Tongue (tissue), 2 donors: ENCODE results near the gene CIBAR2. TPM values are rescaled to one million over a fixed set of nuclear protein-coding genes. Genes with fewer than 3 reads are reported as not detected.

ENCODE experiments used
- DNase-seq: peaks from one replicate; pipeline ENCODE4 v3.0.0-alpha.2; 2015
- total RNA-seq: library from RNA; depleted of rRNA; stranded (reverse); fragments of >200 nt; gene quantifications from one replicate; pipeline ENCODE4 v1.2.3, GENCODE V29; 2014

CIBAR2 gene
- total RNA-seq, 1 donor from 2014 or later: not detected

DNA sequence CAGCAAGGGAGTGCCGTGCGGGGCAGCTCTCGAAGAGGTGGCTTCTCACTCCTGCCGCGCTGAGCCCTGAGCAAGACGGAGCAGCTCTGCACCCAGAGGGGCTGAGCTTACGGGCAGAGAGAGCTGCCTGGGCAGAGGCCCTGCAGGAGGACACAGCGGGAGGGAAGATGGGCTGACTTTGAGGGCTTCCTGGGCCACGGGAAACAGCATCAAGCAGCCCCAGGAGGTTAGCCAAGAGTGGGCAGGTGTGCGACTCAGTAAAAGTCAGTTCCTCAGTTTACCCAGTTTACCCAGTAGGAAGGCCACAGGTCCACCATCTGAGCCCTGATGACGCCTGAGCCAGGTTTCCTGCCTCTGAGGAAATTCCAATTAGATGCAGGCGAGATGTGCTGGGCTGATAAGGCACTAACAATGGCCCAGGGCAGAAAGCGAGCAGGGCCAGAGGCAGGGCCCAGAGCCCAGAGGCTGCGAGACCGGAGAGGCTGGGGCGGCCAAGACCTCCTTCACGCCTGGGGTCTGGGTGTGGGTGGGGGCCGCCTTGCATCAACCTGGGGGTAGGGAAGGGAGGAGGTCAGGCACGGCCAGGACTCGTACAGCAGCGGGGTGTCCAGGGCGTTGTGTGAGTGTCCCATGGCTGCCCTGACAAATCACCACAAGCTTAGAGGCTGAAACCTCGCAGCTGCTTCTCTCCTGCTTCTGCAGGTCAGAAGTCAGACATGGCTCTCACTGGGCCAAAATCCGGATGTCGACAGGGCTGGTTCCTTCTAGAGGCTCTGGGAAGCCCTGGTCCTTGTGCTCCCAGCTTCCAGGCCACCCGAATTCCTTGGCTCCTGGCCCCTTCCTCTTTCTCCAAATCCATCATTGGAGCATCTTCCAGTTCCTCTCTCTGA, 32.0 kb upstream of the CIBAR2 start:
- DNase-seq: no peak

DNA sequence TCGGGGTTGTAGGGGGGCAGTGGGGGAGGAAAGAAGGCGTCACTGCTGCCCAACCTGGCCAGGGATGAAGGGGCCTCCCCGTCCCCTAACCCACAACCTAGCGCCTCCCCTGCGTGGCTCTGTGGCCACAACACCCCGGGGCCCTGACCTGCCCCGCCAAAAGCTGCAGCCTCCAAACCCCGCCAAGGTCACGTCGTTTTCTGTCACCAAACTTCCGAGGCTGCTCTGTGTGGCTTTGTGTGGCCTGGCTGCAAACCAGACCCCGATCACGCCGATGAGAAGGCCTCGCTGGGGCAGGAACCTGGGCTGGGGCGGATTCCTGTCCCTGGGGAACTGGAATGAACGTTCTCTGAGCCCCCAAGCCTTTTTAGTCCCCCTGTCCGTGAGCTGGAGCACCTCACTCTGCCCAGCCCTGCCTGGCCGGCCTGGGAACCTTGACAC, 30.5 kb upstream of the CIBAR2 start:
- no peak for DNase-seq

DNA sequence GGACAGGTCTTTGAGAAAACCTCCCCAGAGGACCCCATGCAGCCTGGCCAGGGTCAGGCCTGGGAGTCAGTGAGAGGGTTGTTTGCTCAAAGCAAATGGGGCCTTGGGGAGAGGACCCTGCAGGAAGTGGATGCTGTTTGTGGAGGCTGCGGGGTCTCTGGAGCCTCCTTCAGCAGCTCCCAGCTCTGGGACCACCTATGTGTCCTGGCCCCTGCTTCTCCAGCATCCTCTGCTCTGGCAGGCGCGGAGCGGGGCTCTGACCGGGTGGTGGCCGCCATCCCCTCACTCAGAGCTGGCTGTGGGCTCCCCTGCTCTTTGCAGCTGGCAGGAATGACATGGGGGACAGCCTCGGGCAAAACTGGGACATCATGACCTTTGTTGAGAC, 29.8 kb upstream of the CIBAR2 start:
- no peak for DNase-seq

DNA sequence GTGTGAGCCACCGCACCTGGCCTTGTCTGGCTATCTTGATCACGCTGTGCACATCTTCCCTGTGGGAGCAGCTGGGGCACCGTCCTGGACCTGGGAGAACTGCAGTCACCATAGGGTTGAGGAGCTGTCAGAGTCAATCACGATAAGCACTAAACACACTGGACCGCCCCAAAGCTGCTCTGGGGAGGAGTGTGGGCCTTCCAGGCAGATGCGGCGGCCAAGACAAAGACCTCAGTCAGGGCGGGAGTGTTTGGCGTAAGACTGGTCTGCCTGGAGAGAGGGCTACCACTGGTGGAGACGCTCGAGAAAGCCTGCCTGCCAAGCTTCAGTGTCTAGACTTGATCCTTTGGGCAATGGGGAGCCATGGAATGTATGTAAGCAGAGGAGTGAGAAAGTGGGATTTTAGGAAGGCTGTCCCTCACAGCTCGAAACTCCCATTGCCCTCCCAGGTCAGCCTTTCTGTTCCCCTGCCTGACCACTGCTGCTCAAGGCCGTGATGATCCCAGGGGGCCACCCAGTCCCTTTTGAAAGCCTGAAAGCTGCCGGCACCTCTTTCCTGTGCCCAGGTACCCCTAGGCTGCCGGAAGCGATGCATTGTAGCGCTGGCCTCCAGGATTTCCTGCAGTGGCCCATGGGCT, 29.3 kb upstream of the CIBAR2 start:
- no peak for DNase-seq

DNA sequence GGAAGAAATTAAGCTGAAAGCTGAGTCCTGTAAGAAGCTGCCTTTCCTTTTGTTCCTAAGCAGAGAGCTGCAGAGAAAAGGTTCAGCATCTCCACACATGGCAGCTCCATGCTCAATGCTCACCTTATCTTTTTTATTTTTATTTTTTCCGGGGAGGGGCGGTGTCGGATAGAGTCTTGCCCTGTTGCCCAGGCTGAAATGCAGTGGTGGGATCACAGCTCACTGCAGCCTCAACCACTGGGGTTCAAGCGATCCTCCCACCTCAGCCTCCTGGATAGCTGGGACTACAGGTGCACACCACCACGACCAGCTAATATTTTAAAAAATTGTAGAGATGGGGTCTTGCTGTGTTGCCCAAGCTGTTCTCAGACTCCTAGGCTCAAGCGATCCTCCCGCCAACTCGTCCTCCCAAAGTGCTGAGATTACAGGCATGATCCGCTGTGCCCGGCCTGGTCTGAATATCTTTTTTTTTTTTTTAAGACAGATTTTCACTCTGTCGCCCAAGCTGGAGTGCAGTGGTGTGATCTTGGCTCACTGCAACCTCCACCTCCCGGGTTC, 28.3 kb upstream of the CIBAR2 start:
- no peak for DNase-seq

DNA sequence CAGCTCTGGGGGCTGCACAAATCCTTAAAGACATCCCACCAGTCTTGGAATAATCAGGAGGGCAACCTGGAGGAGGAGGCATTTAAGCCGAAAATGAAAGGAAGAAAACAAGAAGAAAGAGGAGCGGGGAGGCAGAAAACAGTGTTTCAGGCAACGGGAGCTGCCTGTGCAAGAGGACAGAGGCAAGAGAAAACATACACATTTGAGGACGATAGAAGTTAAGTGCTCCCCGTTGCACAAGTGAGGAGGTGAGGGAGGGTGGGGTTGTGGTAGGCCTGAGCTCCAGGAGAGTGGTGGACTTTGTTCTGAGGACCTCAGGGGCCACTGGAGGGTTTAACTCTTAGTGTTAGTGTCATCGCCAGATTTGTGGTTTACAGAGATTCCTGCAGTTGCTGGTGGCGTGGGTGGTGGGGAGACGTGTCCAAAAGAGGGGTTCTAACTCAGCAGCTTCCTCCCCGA, 27.6 kb upstream of the CIBAR2 start:
- DNase-seq: no peak

DNA sequence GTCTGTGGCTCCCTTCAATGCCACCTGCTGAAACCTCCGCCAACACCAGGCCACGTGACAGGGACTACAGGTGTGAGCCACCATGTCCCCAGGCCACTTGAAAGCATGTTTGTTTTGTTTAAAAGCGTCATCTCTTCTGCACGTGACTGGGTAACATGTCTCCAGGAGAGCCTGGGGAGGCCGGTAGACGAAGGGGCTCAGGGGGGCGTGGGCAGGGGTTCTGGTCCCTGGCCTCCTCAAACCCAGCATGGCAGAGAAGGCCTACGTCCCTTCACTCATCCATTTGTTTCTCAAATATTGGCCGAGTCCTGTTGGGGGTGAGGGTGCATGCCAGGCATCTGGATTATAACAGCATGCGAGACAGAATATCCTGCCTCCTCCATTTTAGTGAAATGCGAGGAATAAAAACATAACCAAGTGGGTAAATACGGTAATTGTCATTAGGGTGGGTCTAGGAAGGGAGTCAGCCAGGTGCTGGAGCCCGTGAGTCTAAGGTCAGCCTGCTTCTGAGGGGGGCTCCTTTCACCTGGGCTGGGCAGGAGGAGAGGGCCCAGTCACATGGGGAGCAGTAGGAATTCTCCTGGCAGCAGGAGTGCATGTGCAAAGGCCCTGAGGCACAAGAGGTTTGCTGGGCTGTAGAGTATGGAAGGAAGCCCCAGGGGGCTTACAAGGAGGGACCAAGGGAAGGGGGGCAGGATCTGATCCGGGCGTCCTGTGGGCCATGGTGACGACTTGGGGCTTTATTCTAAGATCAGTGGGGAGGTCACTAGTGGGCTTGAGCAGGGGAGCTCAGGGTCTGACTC, 26.8 kb upstream of the CIBAR2 start:
- DNase-seq: no peak

DNA sequence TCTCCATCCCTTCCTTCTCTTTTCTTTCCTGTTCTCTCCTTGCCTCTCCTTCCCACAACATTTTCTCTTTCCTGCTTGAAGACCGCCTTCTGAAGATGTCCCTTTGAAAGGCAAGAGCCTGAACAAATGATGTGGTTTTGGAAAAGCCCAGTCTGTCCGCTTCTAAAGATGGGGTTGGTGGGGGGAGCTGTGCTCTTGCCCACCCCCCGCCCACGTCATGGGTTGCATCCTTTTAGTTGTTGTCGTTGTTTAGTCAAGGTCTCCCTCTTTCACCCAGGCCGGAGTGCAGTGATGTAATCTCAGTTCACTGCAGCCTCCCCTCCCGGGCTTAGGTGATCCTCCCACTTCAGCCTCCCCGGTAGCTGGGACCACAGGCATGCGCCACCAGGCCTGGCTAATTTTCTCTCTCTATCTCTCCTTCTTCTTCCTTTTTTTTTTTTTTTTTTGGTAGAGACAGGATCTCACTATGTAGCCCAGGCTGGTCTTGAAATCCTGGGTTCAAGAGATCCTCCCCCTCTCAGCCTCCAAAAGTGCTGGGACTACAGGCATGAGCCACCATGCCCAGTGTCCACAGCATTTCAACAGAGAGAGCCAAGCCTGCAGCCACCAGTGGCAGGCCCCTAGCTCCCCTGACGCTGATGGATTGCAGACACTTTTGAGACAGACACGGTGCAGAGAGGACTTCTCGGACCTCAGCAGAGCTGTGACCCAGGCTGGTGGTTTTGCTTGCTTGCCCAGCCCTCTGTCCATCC, 26.0 kb upstream of the CIBAR2 start:
- no peak for DNase-seq

DNA sequence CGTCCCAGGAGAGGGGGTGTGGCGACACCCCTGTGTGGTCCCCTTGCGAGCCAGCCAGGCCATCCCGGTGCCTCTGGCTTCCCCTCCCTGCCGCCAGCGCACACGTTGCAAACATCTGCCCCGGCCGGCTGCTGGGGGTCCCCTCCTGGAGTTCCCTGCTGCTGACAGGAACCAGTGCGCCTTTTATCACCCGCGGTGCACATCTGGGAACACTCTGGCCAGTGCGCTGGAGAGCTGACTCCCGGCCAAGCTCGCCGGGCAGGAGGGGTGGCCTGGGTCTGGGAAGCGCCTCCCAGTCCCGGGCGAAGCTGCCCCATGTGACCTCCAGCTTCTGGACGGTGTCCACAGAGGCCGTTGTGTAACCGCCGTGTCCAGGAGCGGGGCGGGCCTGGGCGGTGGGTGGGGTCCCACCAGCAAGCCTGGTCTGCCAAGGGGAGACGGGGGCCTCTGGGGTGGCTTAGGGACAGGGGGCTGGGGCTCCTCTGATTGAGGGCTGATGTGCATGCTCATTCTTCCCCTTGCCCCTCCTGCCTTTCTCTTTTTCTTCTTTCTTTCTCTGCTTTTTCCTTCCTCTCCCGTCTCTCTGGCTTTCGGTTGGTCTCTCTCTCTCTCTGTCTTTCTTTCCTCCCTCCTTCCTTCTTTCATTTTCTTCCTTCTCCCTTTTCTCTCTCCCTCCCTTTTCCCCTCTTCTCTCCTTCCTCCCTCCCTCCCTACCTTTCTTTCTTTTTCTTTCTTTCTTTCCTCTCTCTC, 25.2 kb upstream of the CIBAR2 start:
- peak; percentile 94 for DNase-seq

DNA sequence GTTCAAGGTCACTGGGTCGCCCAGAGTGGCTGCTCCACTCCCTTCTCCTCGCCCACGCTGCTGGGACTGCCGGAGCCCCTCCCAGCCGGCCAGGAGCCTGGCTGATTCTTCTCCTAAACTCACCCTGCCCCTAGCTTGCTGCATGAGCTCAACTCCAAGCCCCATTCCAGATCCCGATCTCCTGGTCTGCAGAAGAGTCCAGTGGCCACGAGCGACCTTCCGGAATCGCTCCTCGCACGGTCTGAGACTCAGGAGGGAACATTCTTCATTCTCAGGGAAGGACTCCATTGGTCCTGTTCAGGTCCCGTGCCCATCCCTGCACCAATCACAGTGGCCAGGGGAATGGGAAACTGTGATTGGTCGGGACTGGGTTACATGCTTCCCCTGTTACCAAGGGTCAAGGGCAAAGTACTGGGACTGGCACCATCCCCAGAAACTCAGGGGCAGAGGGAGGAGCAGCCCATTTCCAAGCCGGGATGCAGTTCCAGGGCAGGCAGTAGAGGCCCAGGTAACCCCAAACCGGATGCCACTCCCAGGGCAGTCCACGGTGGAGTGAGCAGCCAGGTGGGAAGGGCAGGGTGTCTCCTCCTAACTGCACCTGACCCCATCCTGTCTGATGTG, 24.5 kb upstream of the CIBAR2 start:
- peak; percentile 93 for DNase-seq

DNA sequence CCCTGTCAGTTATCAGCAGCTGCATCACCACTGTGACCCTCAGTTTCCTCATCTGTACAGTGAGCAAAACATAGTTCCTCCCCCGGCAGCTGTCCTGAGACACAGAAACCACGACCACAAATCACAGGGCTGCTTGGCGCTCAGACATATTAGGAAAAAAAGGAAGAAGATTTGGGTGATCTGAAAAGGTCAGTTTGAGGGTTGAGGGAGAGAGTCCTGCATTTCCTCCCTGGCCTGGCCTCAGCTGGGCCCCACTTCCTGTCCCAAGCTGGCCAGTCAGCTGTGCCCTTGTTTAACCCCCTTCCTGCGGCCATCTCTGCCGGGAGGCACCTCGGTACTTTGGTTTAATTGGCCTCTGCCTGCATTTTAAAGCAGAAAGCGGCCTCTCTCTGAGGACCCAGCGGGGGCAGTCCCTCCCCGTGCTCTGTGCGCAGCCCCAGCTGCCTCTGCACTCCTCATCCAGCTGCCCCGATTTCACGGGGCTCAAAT, 24.0 kb upstream of the CIBAR2 start:
- DNase-seq: peak; percentile 96

DNA sequence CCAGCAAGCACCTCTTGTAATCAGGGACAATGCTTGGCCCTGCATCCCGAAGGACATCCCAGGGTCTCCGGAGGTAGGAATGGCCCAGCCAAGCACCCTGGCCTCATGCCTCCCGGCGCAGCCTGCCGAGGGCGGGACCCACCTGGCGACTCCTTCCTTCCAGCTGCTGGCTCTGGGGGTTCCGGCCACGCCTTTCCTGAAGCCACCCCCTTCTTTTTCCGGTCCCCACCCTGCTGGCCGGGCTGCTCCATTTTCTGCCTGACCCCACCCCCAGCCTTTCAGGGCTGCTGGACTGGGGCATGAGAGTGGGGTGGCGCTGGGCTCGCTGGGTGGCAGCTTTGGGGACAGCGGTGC, 22.5 kb upstream of the CIBAR2 start:
- DNase-seq: peak; percentile 56

DNA sequence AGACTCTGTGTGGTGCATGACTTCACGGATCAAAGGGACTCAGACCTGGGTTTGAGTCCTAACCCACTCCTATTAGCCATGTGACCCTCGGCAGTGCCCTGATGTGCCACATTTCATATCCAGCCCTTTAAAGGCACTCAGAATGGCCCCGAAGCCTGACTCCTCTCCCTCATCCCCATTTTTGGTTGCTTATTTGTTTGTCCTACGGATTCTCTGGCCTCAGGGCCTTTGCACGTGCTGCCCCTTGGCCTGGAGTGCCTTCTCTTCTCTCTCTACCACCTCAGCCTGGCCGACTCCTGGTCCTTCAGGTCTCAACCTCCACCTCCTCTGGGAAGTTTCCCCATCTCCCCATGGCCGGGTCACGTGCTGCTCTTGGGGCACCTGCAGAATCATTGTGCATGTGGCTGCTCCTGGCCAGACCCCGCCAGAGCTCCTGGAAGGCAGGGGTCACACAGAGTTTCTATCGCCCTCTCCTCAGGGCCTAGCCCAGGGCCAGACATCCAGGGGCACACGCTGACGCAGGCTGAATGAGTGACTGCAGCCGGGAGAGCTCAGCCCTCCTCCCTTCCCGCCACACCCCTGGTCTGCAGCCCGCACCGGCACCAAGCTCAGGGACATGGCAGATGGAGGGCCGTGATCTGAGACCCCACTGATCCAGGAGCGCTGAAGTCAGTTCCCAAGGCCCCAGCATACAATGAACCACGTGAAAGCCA, 22.0 kb upstream of the CIBAR2 start:
- DNase-seq: peak; percentile 35

DNA sequence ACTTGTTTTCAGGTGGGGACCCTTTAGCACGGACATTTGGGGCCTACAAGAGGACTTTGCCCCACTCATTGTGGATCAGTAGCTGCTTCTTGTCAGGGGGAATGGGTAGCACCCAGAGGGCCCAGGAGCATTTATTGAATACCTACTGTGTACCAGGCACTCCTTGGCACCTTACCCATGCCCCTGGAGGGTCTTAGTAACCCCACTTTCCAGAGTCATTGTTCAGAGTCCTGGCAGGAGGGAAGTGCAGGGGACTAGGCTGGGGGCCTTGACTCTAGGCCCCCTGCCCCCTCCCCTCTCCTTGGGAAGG, 21.0 kb upstream of the CIBAR2 start:
- no peak for DNase-seq

DNA sequence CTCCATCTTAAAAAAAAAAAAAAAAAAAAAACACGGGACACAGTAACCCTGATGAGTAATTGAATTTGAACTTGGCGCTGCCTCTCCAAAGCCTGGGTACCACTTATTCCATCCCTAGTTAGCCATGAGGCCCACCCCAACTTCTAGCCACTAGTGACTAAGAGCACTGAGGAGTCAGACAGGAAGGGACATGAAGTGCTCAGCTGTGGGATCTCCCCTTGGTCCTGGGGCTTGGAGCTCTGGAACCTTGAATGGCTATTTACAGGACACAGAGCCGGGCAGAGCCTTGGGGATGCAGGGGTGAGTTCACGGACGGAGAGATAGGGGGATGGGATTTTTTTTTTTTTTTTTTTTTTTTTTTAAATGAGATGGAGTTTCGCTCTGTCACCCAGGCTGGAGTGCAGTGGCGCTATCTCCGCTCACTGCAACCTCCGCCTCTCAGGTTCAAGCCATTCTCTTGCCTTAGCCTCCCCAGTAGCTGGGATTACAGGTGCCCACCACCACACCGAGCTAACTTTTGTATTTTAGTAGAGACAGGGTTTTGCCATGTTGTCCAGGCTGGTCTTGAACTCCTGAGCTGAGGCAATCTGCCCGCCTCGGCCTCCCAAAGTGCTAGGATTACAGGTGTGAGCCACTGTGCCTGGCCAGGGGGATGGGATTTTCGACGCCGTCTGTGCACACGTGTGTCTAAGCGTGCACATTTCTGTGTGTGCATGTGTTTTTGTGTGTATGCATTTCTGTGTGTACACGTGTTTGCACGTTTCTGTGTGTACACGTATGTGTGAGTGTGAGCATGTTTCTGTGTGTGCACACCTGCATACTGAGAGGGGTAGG, 20.4 kb upstream of the CIBAR2 start:
- no peak for DNase-seq

DNA sequence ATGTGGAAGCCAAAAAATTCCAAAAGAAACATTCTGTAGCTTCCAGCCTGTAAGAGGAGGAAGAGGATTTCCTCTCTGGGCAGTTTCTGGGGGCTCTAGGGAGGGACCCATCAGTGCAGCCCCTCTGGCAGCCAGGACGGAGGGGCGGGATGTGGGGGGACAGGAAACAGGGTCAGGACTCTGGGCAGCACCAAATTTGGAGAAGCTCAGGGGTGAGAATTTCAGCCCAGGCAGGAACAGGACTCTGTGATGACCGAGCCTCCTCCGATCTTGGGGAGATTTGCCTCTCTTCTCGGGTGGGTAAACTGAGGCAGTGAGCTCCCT, 18.4 kb upstream of the CIBAR2 start:
- no peak for DNase-seq

DNA sequence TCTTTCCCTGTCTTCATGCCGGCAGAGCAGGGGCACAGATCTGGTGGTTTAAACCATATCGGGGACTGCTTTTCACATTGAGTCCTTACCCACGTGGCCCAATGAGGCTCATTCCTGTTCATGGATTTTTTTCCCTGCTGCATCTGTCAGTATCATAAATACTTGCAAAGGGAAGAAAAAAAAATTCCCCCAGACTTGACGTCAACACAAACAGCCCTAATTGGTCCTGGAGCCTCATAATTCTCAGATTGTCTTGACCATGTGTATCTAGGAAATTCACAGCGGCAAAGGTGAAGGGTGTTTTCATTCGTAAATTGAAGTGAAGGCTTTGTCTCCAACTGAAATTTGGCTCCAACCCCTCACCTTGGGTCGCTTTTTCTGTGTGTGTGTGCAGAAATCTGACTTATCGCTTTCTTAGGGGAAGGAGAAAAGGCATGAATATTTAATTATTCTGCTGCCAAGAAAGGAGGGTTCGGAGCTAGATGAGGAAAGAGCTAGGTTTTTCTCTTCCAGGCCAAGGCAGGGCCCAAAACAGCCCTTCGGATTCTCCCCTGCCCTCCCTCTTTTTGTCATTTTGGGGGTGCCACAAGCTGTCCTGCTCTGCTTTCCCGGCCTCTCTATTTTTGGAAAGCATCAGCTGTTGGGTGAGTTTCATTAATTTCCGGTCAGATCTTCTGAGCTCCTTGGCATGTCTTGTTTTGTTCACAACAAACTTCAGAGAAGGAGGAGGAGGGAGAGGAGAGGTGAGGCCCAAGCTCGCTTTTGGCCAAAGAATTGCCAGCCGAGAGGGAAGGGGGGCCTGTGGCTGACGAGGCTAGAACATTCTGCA, 17.8 kb upstream of the CIBAR2 start:
- peak; percentile 66 for DNase-seq
